K562 treated with DMSO at 1 percent for 12 hours (cell line): ENCODE measurements around the gene ZNF441. TPM values are rescaled to one million over a fixed set of nuclear protein-coding genes. Genes with fewer than 3 reads are reported as not detected.

Experiments
- total RNA-seq: library from RNA; unstranded; fragments of 300-600 nt; gene quantifications from 2 replicates; pipeline ENCODE4 v1.2.3, GENCODE V29; 2022; ENCODE audit not compliant: insufficient read depth

Gene ZNF441
- 0.69 and 5.4 TPM in 2 replicates for total RNA-seq

DNA sequence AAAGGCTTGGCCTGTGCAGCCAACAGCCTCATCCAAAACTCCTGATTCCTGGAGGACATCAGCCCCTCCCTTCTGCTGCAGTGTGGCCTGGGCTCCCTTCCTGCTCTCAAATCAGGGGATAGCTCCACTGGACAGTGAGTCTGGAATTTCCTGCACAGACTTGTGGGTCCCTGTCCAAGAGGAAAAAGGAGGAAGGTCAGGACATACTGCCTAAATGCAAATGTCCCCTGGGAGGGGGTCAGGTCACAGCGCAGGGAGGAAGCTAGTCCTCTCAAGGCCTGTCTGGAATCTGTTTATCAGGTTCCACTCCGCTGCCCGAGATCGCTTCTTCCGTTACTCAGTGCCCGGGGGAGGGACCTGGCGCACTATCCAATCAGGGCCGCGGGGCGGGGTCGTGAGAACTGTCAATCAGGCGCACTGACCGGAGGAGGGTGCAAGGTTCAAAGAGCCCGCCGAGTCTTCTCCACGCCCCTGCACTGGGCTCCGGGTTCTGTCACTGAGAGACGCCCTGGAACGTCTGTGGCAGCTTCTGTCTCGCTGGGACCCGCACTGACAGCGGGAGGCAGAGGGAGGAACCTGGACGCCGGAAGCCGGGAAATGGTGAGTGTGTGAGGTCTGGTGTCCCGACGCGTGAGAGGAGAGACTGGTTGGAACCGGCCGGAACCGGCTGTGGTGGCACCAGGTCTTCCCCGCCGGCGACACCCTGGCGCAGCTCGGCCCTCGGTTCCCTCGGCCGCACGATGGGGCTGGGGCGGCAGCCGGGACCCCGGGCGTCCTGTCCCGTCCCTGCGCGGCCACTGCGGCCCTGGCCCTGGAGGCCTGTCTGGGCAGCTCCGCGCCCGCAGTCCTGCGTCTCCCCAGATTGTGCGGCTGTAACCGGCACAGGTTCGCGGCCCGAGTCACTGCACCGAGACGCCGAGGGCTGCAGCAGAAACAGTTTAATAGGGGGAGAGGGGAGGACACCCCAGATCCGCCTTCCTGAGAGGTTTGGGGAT lies at the start of gene ZNF441:
TSS of gene ZNF441 (plus strand) at position 404 of the 995 bp plus-strand sequence. CDS start at position 598, 194 bp downstream.

DNA sequence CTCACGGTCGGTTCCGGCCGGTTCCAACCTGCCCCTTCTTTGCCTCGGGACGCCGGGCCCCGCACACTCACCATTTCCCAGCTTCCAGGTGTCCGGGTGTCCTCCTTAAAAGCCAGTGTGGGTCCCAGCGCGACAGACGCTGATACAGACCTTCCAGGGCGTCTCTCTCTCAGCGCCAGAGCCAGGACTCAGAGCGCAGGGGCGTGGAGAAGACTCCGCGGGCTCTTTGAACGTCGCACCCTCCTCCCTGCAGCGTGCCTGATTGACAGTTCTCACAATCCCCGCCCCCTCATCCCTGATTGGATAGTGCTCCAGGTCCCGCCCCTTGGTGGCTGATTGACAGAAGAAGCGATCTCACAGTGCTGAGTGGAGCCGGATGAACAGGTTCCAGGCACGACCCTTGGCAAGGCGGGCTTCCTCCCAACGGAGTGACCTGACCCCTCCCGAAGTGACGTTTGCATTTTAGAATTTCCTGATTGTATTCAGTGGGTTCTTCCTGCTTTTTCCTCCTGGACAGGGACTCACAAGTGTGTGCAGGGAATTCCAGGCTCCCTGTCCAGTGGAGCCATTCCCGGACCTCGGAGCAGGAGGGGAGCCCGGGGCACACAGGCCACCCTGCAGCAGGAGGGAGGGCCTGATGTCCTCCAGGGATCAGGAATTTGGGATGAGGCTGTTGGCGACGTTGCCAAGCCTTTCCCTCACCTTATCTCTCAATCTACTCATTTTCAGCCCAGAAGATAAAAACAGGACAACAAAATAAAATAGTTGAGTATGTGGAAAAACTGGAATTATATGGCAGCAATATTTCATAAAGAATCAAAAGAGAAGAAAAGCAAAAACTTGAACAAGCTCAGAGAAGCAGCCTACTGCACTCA lies 27.8 kb upstream of the ZNF441 start, which contains the start of gene ZNF823:
TSS of gene ZNF823 (minus strand) at position 201 of the 875 bp plus-strand sequence. CDS start at position 74, 127 bp downstream.

DNA sequence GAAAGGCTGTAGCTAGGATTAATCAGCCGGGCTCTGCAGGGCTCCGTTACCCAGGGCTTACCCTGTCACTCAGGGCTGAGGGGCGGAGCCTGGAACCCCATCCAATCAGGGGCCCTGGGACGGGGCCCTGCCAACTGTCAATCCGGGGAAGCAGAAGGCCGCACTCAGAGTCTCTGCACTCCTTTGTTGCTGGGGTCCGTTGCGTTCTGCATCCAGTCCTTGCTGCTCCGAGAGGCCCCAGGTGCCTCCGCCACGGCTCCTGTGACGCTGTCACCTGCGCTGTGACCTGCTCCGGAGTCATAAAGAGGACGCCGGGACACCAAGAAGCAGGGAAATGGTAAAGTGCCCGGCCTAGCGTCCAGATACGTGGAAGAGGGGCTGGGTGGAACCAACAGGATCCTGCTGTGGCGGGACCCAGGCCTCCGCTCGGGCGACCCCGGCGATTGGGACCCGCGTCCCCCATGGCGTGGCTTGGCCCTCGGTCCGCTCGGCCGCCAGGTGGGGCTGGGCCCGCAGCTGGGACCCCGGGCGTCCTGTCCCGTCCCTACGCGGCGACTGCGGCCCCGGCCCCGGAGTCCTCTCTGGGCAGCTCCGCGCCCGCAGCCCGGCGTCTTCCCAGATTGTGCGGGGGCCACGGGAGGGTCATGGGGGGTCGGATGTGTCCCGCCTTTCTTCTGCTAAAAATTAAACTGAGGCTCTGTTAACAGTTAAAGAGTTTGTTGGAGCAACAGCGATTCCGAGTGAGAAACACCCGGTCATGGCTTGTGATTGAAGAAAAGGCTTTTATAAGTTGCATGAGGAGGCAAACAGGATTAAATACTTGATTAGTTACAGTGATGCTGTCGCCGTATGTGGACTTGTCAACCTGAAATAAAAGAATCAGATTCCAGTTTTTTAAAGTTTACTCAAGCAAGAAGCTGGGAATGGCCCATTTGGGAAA lies 31.9 kb downstream of the ZNF441 start, which contains the start of gene ZNF491:
TSS of gene ZNF491 (plus strand) at position 133 of the 940 bp plus-strand sequence. CDS start 7,431 bp downstream, outside the sequence.

DNA sequence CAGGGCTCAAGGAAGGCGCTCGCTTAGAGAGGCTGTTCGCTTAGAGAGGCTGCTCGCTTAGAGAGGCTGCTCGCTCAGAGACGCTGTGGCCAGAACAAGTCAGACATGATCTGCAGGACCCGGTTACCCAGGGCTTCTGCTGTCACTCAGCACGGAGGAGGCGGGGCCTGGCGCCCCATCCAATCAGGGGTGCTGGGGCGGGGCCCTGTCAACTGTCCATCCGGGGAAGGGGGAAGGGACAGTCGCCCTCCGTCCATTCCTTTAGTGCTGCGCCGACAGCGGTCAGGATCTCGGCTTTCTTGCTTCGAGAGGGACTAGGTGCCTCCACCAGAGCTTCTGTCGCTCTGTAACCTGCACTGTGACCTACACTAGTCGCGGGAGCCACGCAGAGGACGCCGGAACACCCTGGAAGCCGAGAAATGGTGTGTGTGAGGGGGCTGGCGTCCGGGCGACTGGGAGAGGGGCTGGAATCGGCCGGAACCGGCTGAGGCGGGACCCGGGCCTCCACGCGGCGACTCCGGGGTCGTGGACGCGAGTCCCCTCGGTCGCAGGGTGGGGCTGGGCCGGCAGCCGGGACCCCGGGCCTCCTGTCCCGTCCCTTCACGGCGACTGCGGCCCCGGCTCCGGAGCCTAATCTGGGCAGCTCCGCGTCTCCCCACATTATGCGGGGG lies 47.4 kb downstream of the ZNF441 start, which contains the start of gene ZNF440:
TSS of gene ZNF440 (plus strand) at position 245 of the 671 bp plus-strand sequence. CDS start at position 420, 175 bp downstream.

Other genes with a start within 250 kb of the ZNF441 start
- gene ECSIT, start 237.9 kb upstream of the ZNF441 start, total RNA-seq, result 43.6 and 45.8 TPM in 2 replicates
- gene CNN1, start 228.1 kb upstream of the ZNF441 start, total RNA-seq, result 2.0 and 5.0 TPM in 2 replicates
- gene ELOF1, start 207.8 kb upstream of the ZNF441 start, total RNA-seq, result 115 and 131 TPM in 2 replicates
- gene ACP5, start 189.4 kb upstream of the ZNF441 start, total RNA-seq, result 34.2 and 38.6 TPM in 2 replicates
- 5.6 and 10.2 TPM in 2 replicates for gene ZNF627, start 169.5 kb upstream of the ZNF441 start, total RNA-seq
- 5.8 and 12.8 TPM in 2 replicates for gene ZNF823, start 28.1 kb upstream of the ZNF441 start, total RNA-seq
- gene ZNF491, start 31.5 kb downstream of the ZNF441 start, total RNA-seq, result 0.74 TPM in 1 of 2 replicates, not detected in the other
- gene ZNF440, start 47.3 kb downstream of the ZNF441 start, total RNA-seq, result 3.1 and 8.0 TPM in 2 replicates
- gene ZNF439, start 81.7 kb downstream of the ZNF441 start, total RNA-seq, result not detected in 2 replicates
- gene ZNF69, start 120.8 kb downstream of the ZNF441 start, total RNA-seq, result 2.1 and 2.5 TPM in 2 replicates
- 3.3 and 9.9 TPM in 2 replicates for gene ZNF700, start 158.1 kb downstream of the ZNF441 start, total RNA-seq
- gene ZNF763, start 198.0 kb downstream of the ZNF441 start, total RNA-seq, result not detected in 2 replicates